K562 (cell line): ENCODE data around the gene CREB5. TPM values are rescaled to one million over a fixed set of nuclear protein-coding genes. Genes with fewer than 3 reads are reported as not detected.

Experiments used
- ATAC-seq: fragments of 200-7000 bp; cut with Tn5 transposase; 3 replicates; pipeline ENCODE4 v1.9.1; 2020; ENCODE audit warnings: moderate library complexity
- BruUV-seq: library from RNA; stranded (reverse); fragments of 400-500 nt; replicated peaks from 2 replicates; lab custom pipeline; 2021; lab: Mats Ljungman, UMichigan
- CTCF ChIA-PET: fragments of 300-600 bp; formaldehyde crosslinking; extraction: SDS; loops from one replicate; lab custom pipeline; 2021; ENCODE audit warnings: low intra/inter-chr PET ratio; lab: Yijun Ruan, JAX
- POLR2A ChIA-PET: fragments of 300-600, 350-650 bp; sonication (Branson Sonifier 250); formaldehyde crosslinking; extraction: SDS; loops from one replicate; lab custom pipeline; 2021; ENCODE audit warnings: antibody characterized with exemption, inconsistent platforms; lab: Yijun Ruan, JAX
- DNase-seq, 4 experiments: peaks; one replicate each; pipeline versions ENCODE4 v3.0.0 to v3.0.0-alpha.2; 2011 to 2018; ENCODE audit warnings: low spot score in 3 of 4, mixed read lengths in 3 of 4; ENCODE audit errors: extremely low read depth in 1 of 4
- FAIRE-seq: peaks from 2 replicates; lab custom pipeline; 2011; peaks lifted over from hg19 to GRCh38; lab: Jason Lieb, UNC
- H2AFZ ChIP-seq: 2 replicates; pipeline ENCODE4 v1.6.0; 2011; ENCODE audit warnings: low read depth, low read length, control low read depth, inconsistent platforms
- H3K27ac ChIP-seq: fragments of 200-600 bp; 3 replicates; pipeline ENCODE4 v1.8.0; 2011; ENCODE audit warnings: low read depth, mild to moderate bottlenecking, control low read depth, inconsistent platforms, low read length, moderate library complexity, mixed read lengths; ENCODE audit errors: extremely low read depth
- H3K27me3 ChIP-seq, 2 experiments: fragments of 300-600 bp in 1 of 2; 2 replicates in 1 of 2; 3 replicates in 1 of 2; pipeline versions ENCODE4 v1.6.0 to v1.8.0; 2011; ENCODE audit warnings: inconsistent platforms in 2 of 2, low read length in 2 of 2, mild to moderate bottlenecking in 1 of 2, mixed read lengths in 1 of 2, moderate library complexity in 1 of 2; ENCODE audit not compliant: control insufficient read depth in 2 of 2, insufficient read depth in 2 of 2
- H3K36me3 ChIP-seq: fragments of 300-600 bp; 3 replicates; pipeline ENCODE4 v1.8.0; 2011; ENCODE audit warnings: mild to moderate bottlenecking, low read length, inconsistent platforms; ENCODE audit not compliant: control insufficient read depth, insufficient read depth
- H3K4me1 ChIP-seq, 2 experiments: fragments of 200-600 bp in 1 of 2; replicated peaks in 1 of 2; 2 replicates in 1 of 2; 3 replicates in 1 of 2; pipeline versions ENCODE4 v1.5.1 to v1.8.0; 2011; ENCODE audit warnings: inconsistent platforms in 2 of 2, low read length in 2 of 2, mild to moderate bottlenecking in 1 of 2, mixed read lengths in 1 of 2, moderate library complexity in 1 of 2; ENCODE audit not compliant: control insufficient read depth in 2 of 2, insufficient read depth in 2 of 2
- H3K4me2 ChIP-seq: 2 replicates; pipeline ENCODE4 v1.6.1; 2011; ENCODE audit warnings: low read length, control low read depth, inconsistent platforms, mixed read lengths; ENCODE audit not compliant: insufficient read depth
- H3K4me3 ChIP-seq: fragments of 200-600 bp; sonication (generic), shearing (Covaris generic); 2 replicates; pipeline ENCODE4 v1.5.1; 2016; ENCODE audit warnings: control low read depth, inconsistent platforms
- H3K79me2 ChIP-seq: fragments of 200-600 bp; 3 replicates; pipeline ENCODE4 v1.8.0; 2011; ENCODE audit warnings: low read length, inconsistent platforms; ENCODE audit not compliant: control insufficient read depth, insufficient read depth
- H3K9ac ChIP-seq, 2 experiments: 2 replicates each; pipeline versions ENCODE4 v1.6.0 to v1.6.1; 2011; ENCODE audit warnings: low read depth in 2 of 2, low read length in 2 of 2, control low read depth in 1 of 2, inconsistent platforms in 1 of 2, mild to moderate bottlenecking in 1 of 2, mixed read lengths in 1 of 2; ENCODE audit not compliant: insufficient read depth in 1 of 2
- H3K9me1 ChIP-seq: one replicate; pipeline ENCODE4 v1.6.0; 2011; ENCODE audit warnings: inconsistent platforms, mild to moderate bottlenecking, low read length, moderate library complexity; ENCODE audit not compliant: control insufficient read depth, insufficient read depth
- H3K9me3 ChIP-seq: replicated peaks from 2 replicates; pipeline ENCODE4 v1.5.1; 2011; ENCODE audit warnings: low read depth, low read length, inconsistent platforms; ENCODE audit not compliant: control insufficient read depth, insufficient read depth
- H4K20me1 ChIP-seq: replicated peaks from 2 replicates; pipeline ENCODE4 v1.6.1; 2011; ENCODE audit warnings: low read length, inconsistent platforms, mixed read lengths; ENCODE audit not compliant: control insufficient read depth, insufficient read depth
- ELK3 ChIP-seq: fragments of 450-650 bp; formaldehyde crosslinking; IDR thresholded peaks from 2 replicates; pipeline ENCODE4 v1.4.0; 2020; ENCODE audit warnings: mild to moderate bottlenecking
- ETS1 ChIP-seq: conservative IDR thresholded peaks from 2 replicates; pipeline ENCODE4 v1.6.1; 2011; ENCODE audit warnings: low read depth, mild to moderate bottlenecking, low read length; ENCODE audit not compliant: control insufficient read depth
- ETS2 ChIP-seq: IDR thresholded peaks from 2 replicates; pipeline ENCODE4 v1.6.1; 2016; ENCODE audit warnings: borderline replicate concordance, missing genetic modification characterization, mild to moderate bottlenecking, moderate library complexity, missing compliant biosample characterization; ENCODE audit not compliant: poor library complexity, severe bottlenecking
- HIVEP1 ChIP-seq: fragments of 250-450 bp; sonication (Bioruptor Pico); IDR thresholded peaks from 2 replicates; pipeline ENCODE4 v1.4.0; 2020; ENCODE audit warnings: mild to moderate bottlenecking
- NR2C2 ChIP-seq, 2 experiments: fragments of 200-800 bp in 1 of 2; sonication (Bioruptor generic) in 1 of 2; sonication (generic) in 1 of 2; formaldehyde crosslinking in 1 of 2; IDR thresholded peaks; 2 replicates each; pipeline versions ENCODE4 v1.6.1 to v1.8.0; 2016 to 2022; ENCODE audit warnings: mild to moderate bottlenecking in 1 of 2, missing compliant biosample characterization in 1 of 2, missing genetic modification characterization in 1 of 2, missing genetic modification reagents in 1 of 2
- PHF21A ChIP-seq: fragments of 450-650 bp; IDR thresholded peaks from 2 replicates; pipeline ENCODE4 v1.6.1; 2017; ENCODE audit warnings: low read depth, borderline replicate concordance
- RBM34 ChIP-seq: fragments of 200-400 bp; formaldehyde crosslinking; IDR thresholded peaks from 2 replicates; pipeline ENCODE4 v1.6.1; 2018; ENCODE audit warnings: low read length, borderline replicate concordance; ENCODE audit not compliant: insufficient read depth
- ZKSCAN8 ChIP-seq: fragments of 200-800 bp; sonication (Bioruptor generic); IDR thresholded peaks from 2 replicates; pipeline ENCODE4 v1.6.1; 2016; ENCODE audit warnings: missing genetic modification characterization, missing compliant biosample characterization
- ZMIZ1 ChIP-seq, 2 experiments: fragments of 150-350 bp in 1 of 2; IDR thresholded peaks; 2 replicates each; pipeline ENCODE4 v1.6.1; 2012 to 2016; ENCODE audit warnings: low read depth in 2 of 2, low read length in 2 of 2, mild to moderate bottlenecking in 1 of 2, moderate library complexity in 1 of 2
- WGBS: fragments of 100-300 bp; shearing (Covaris generic); methylation state at CpG from one replicate; pipeline ENCODE4 v1.1.6; 2016; ENCODE audit warnings: low coverage, mixed read lengths; ENCODE audit not compliant: insufficient coverage; ENCODE audit errors: missing lambda C conversion rate; 5-methylcytosine and 5-hydroxymethylcytosine counted together
- in situ Hi-C: fragments of 300-500 bp; cut with MboI; formaldehyde crosslinking; loops from 4 replicates; pipeline ENCODE4 v1.15.0; 2018; ENCODE audit warnings: inconsistent platforms, mixed read lengths
- intact Hi-C: fragments of 100-400 bp; cut with micrococcal nuclease; formaldehyde crosslinking; loops from 2 replicates; pipeline ENCODE4 v1.14.2; 2022
- polyA plus RNA-seq, 8 experiments: library from polyadenylated mRNA; depleted of rRNA in 4 of 8; stranded (reverse) in 5 of 8; unstranded in 3 of 8; fragments of >200 nt; fragmentation: Nextera tagmentation in 2 of 8; fragmentation: Illumina TruSeq in 1 of 8; extraction: Ambion mirVana in 2 of 8; extraction: Trizol in 1 of 8; gene quantifications; 2 replicates each; pipeline versions ENCODE4 v1.2.1 to v1.2.3, GENCODE V29; 2011 to 2014; ENCODE audit warnings: inconsistent platforms in 1 of 8, missing spikeins in 1 of 8
- total RNA-seq, 7 experiments: library from RNA; depleted of rRNA in 6 of 7; stranded (reverse); fragments of >200 nt in 6 of 7; fragmentation: Illumina TruSeq in 2 of 7; extraction: Trizol in 2 of 7; gene quantifications; 2 replicates each; pipeline versions ENCODE4 v1.2.1 to v1.2.3, GENCODE V29; 2011 to 2021; ENCODE audit warnings: low replicate concordance in 1 of 7

CREB5 gene
- total and polyA plus RNA-seq, 9 of the 15 experiments (the other 6 are each of a cell fraction or from before 2014, with no cell fraction given): 0.33 to 6.4 (median 1.8) TPM

- H2AFZ ChIP-seq: no peak overlapping the region
- DNase-seq: no peak
- no peaks in the 10 kb centered on the region for H3K36me3 ChIP-seq
- no peak overlapping the region for H3K4me3 ChIP-seq
- H3K9ac ChIP-seq: no peak overlapping the region
- H3K4me2 ChIP-seq: no peak overlapping the region
- no peaks in the 10 kb centered on the region for H3K27me3 ChIP-seq
- ChIA-PET CTCF (no interaction called here), POLR2A (interaction anchor here (1.1 kb wide), 1 partner anchor 11 kb away, joined by 3 read pairs; no protein-coding TSS in a partner anchor)
- FAIRE-seq: no peak
- no peaks in the 10 kb centered on the region for H4K20me1 ChIP-seq
- no peak overlapping the region for H3K27ac ChIP-seq
- intact Hi-C loops (no loop called here), in situ Hi-C loops (no loop called here)
- 1% methylated on average over 3 of the region's 3 CpGs for WGBS
- no TSS peak for BruUV-seq
- H3K79me2 ChIP-seq: no peaks in the 10 kb centered on the region
- TF ChIP-seq PHF21A: no peak
- no peak for TF ChIP-seq HIVEP1 (CRISPR knock-in tag)
- TF ChIP-seq ETS1: no peak
- no peak for TF ChIP-seq RBM34
- no peak for TF ChIP-seq ELK3 (CRISPR knock-in tag)
- TF ChIP-seq ZMIZ1 (IDR thresholded peaks at IDR 0.05; ENCODE audit: low read depth in 2 of 2, low read length in 2 of 2): no peak
- TF ChIP-seq NR2C2 (CRISPR knock-in tag; IDR thresholded peaks at IDR 0.05): no peak
- no peak for TF ChIP-seq NR2C2 (tag; IDR thresholded peaks at IDR 0.05)
- no peak for TF ChIP-seq ETS2
- no peak for TF ChIP-seq ZKSCAN8
- H3K9me1 ChIP-seq: no peaks in the 10 kb centered on the region
- H3K4me1 ChIP-seq: no peaks in the 10 kb centered on the region
- no peaks in the 10 kb centered on the region for H3K9me3 ChIP-seq
- no peak for ATAC-seq
Measured at GRCh38 chr7:28608731-28609130, 196.4 kb downstream of the CREB5 start.
